Measurements from ENCODE around the gene TBC1D5. TPM values are rescaled to one million over a fixed set of nuclear protein-coding genes. Genes with fewer than 3 reads are reported as not detected.

Gene TBC1D5
- total RNA-seq, 2 donors from 2014 or later: 68.8 to 77.7 TPM

GRCh38 chr3:17140670-17141505 is 601.5 kb downstream of the TBC1D5 start:
- peak; percentile 59 for TF ChIP-seq CTCF (conservative IDR thresholded peaks at IDR 0.05)
- no peak overlapping the region for H3K27ac ChIP-seq (ENCODE audit: low read depth, low read length)
- Mint-ChIP-seq H3K27ac (no peak overlapping the region), H3K9me3 (peaks cover 2% of the 10 kb centered on the region), H3K36me3 (ENCODE audit: low read depth) (no peaks in the 10 kb centered on the region), H3K4me1 (no peaks in the 10 kb centered on the region), H3K4me3 (no peak overlapping the region), H3K27me3 (ENCODE audit: insufficient read depth) (peaks cover 6% of the 10 kb centered on the region)
- H3K9ac ChIP-seq (ENCODE audit: extremely low read depth, low read length, poor library complexity, severe bottlenecking): no peak overlapping the region
- no peaks in the 10 kb centered on the region for H3K9me3 ChIP-seq (ENCODE audit: control insufficient read depth, low read length)
- no peaks in the 10 kb centered on the region for H3K4me1 ChIP-seq (ENCODE audit: control insufficient read depth, insufficient read depth, low read length)
- H3K36me3 ChIP-seq (ENCODE audit: control insufficient read depth, insufficient read depth, low read length): no peaks in the 10 kb centered on the region
- H3K27me3 ChIP-seq (ENCODE audit: control insufficient read depth, insufficient read depth, low read length, poor library complexity, severe bottlenecking): no peaks in the 10 kb centered on the region
- H3K4me3 ChIP-seq (ENCODE audit: low read length): no peak overlapping the region
- DNase-seq: peak; percentile 61
- 86 to 88% methylated on average over 7 to 13 of the region's 13 CpGs for WGBS, 2 experiments (ENCODE audit: insufficient coverage in 1 of 2, insufficient read length in 1 of 2)

DNA sequence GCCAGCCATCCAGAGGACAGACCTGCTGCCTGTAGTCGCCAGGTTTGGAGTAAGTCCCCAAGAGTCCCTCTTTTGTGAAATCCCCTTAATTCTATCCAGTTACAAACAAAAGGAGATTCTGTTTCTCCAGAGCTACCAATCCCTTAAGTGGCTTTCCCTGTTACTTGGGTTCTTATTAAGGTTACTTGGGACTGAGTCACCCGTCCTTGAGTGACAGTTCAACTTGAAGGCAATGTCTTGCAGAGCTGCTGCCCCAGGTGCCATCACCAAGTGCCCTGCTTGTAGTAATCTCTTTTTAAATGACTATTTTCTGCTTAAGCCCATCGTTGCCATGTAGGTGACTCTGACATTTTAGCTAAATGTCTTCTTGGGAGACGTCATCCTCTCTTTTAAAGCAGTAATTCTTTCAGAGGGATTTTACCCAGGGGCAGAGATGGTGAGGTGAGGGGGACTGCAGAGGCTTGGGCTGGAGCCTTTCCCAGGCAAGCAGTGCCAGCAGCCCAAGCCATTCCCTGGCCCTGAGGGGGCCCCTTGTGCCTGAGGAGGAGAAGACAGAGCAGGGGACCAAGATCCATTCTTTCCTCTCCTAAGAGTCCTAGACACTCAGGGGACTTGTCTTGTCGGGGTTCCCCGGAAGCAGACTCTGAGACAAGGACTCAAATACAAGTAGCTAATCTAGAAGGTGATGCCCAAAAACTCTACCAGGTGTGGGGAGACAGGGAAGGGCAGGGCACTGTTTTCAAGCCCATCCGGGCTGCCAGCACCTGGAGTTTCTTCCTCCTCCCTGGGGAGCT is 604.0 kb downstream of the TBC1D5 start:
- H3K4me3 ChIP-seq (ENCODE audit: low read length): no peak overlapping the region
- no peak overlapping the region for H3K4me3 Mint-ChIP-seq
- H3K4me1 ChIP-seq (ENCODE audit: control insufficient read depth, insufficient read depth, low read length): no peaks in the 10 kb centered on the region
- H3K4me1 Mint-ChIP-seq: no peaks in the 10 kb centered on the region
- peaks cover 6% of the 10 kb centered on the region for H3K27me3 Mint-ChIP-seq (ENCODE audit: insufficient read depth)
- H3K36me3 Mint-ChIP-seq (ENCODE audit: low read depth): no peaks in the 10 kb centered on the region
- H3K36me3 ChIP-seq (ENCODE audit: control insufficient read depth, insufficient read depth, low read length): no peaks in the 10 kb centered on the region
- H3K27ac ChIP-seq (ENCODE audit: low read depth, low read length): no peak overlapping the region
- no peak overlapping the region for H3K27ac Mint-ChIP-seq
- no peak for TF ChIP-seq CTCF (conservative IDR thresholded peaks at IDR 0.05)
- H3K9me3 ChIP-seq (ENCODE audit: control insufficient read depth, low read length): no peaks in the 10 kb centered on the region
- WGBS, 2 experiments (ENCODE audit: insufficient coverage in 1 of 2, insufficient read length in 1 of 2): 91 to 92% methylated on average over 6 to 7 of the region's 7 CpGs
- no peak overlapping the region for H3K9ac ChIP-seq (ENCODE audit: extremely low read depth, low read length, poor library complexity, severe bottlenecking)
- no peak for DNase-seq
- no peaks in the 10 kb centered on the region for H3K27me3 ChIP-seq (ENCODE audit: control insufficient read depth, insufficient read depth, low read length, poor library complexity, severe bottlenecking)
- peaks cover 2% of the 10 kb centered on the region for H3K9me3 Mint-ChIP-seq

GRCh38 chr3:17137321-17137826 is 605.1 kb downstream of the TBC1D5 start:
- no peaks in the 10 kb centered on the region for H3K36me3 ChIP-seq (ENCODE audit: control insufficient read depth, insufficient read depth, low read length)
- no peak overlapping the region for H3K27ac ChIP-seq (ENCODE audit: low read depth, low read length)
- H3K27me3 ChIP-seq (ENCODE audit: control insufficient read depth, insufficient read depth, low read length, poor library complexity, severe bottlenecking): no peaks in the 10 kb centered on the region
- 88 to 94% methylated on average over 3 to 5 of the region's 5 CpGs for WGBS, 2 experiments (ENCODE audit: insufficient coverage in 1 of 2, insufficient read length in 1 of 2)
- no peaks in the 10 kb centered on the region for H3K9me3 ChIP-seq (ENCODE audit: control insufficient read depth, low read length)
- no peak for DNase-seq
- no peak overlapping the region for H3K4me3 ChIP-seq (ENCODE audit: low read length)
- H3K36me3 Mint-ChIP-seq (ENCODE audit: low read depth): no peaks in the 10 kb centered on the region
- no peak for TF ChIP-seq CTCF (conservative IDR thresholded peaks at IDR 0.05)
- no peak overlapping the region for H3K9ac ChIP-seq (ENCODE audit: extremely low read depth, low read length, poor library complexity, severe bottlenecking)
- H3K27me3 Mint-ChIP-seq (ENCODE audit: insufficient read depth): peaks cover 2% of the 10 kb centered on the region
- no peaks in the 10 kb centered on the region for H3K4me1 ChIP-seq (ENCODE audit: control insufficient read depth, insufficient read depth, low read length)
- H3K4me1 Mint-ChIP-seq: peaks cover under 1% of the 10 kb centered on the region
- H3K27ac Mint-ChIP-seq: no peak overlapping the region
- peaks cover under 1% of the 10 kb centered on the region for H3K9me3 Mint-ChIP-seq
- H3K4me3 Mint-ChIP-seq: no peak overlapping the region
